HG03045 (cell line): ENCODE measurements around the gene NPW.

ENCODE experiments used
- ATAC-seq: cut with Tn5 transposase; IDR thresholded peaks from one replicate; pipeline ENCODE4 v1.9.1; 2021; ENCODE audit warnings: mild to moderate bottlenecking, moderate library complexity; ENCODE audit not compliant: unreplicated experiment

Gene NPW

DNA sequence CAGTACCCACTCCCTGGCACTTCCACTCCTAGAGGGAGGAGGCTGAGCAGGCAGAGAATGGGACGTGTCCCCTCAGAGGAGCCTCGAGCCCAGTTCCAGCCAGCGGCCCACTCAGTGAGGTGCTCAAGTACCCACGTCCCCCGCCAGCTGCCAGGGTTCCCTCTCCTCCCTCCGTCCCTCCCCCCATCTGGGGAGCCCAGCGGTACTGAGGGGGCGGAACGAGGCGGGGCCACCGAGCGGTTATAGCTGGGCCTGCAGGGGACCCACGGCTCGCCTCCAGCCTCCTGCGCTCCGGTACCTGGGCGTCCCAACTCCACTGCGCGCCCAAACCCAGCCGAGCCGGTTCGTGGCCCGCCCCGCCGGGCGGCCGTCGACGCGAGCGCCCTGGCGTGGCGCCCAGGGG is at the start of gene NPW:
Gene NPW (plus strand): TSS at position 268 of the 403 bp plus-strand sequence.
- no peak for ATAC-seq

DNA sequence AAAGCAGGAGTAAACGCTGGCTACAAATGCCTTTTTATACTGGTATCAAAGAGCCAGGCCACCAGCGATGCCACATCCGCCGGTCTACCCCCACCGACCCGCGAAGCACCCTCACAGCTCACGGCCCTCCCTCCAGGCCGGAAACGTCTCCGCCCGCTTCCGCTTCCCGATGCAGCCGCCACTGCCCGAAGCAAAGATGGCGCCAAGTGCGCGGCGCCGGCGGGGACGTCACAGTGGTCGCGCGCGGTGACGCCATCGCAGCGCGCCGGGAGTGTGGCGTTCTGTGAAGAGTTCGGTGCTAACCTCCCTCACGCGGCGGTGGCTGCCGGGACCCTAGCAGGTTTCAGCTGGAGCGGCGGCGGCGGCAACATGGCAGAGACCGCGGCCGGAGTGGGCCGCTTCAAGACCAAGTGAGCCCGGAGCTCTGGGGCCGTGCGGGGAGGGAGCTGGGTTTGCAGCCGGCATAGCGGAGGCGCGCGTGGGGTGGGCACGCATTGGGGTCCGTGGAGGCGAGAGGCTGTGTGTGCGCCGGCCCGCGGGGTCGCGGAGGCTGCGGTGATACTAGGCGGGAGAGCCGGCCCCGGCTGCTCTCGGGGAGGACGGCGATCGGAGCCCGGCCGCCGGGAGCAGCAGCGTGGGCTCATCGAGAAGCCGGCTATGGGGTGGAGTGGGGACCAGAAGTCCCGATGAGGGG is 47.6 kb upstream of the NPW start, which contains the start of gene TBL3:
Gene TBL3 (plus strand): TSS at position 258 of the 694 bp plus-strand sequence. CDS start 112 bp downstream, at position 370.
- ATAC-seq = peak; percentile 74

DNA sequence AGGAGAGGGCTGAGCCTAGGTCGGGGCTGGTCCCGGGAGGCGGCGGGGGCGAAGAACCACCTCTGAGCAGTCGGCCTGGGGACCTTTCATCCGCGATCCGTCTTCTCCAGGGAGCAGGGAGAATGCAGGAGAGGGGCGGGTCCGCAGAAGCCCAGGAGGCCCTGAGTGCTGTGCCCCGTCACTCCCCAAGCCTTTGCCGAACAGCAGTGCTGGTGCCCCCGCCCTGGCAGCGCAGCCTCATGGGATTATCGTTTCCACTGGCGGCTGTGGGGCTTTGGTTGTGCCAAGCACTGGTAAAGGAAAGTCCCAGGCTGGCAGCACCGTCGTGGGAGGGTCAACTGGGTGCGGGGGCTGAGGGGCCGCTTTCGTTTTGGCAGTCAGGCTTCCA is 47.1 kb upstream of the NPW start:
- ATAC-seq = no peak

DNA sequence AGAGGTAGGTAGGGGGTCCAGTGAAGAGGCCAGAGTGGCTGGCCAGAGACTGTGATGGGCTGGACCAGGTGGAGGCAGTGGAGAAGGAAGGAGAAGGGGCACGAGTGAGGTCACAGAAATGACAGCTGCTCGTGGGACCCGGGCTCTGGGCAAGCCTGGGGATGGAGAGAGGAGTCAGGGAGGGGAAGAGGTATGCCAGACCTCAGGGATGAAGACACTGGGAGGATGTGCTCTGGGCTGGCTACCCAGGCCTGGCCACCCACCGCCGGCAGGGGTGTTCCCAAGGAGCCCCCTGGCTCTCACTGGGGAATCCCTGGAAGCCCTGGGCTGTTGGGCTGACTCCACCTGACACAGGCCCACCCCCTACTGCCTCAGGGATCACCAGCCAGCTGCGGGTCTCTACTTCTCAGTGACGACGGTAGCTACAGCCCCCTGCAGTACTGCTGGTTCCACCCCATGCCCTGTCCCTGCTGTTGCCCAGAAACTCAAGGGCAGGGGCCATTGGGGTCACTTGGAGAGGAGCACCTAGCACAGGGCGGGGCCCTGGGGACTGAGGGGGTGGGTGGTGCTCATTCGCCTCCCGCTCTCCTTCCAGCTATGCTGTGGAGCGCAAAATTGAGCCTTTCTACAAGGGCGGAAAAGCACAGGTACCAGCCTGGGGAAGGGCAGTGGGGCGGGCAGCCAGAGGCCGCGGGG is 46.0 kb upstream of the NPW start:
- ATAC-seq = no peak

DNA sequence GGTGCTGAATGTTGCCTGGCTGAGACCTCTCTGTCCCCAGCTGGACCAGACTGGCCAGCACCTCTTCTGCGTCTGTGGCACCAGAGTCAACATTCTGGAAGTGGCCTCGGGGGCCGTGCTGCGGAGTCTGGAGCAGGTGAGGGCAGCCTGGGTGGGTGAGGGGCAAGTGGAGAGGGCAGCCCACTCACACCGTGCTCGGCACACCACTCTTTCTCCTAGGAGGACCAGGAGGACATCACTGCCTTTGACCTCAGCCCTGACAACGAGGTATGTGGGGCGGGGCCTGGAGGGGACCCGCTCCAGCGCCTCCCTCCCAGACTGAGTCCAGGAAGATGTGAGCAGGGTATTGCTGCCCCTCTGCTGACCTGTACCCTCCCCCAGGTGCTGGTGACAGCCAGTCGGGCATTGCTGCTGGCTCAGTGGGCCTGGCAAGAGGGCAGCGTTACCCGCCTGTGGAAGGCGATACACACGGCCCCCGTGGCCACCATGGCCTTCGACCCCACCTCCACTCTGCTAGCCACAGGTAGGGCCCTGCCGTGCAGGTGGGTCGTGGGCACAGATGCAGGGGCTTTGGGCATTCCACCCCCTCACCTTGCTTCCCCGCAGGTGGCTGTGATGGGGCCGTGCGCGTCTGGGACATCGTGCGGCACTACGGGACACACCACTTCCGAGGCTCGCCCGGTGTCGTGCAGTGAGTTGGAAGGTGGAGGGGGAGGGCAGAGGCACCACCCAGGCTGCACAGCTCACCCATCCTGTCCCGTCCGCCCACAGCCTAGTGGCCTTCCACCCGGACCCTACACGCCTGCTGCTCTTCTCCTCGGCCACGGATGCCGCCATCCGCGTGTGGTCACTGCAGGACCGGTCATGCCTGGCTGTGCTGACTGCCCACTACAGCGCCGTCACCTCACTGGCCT is 45.2 kb upstream of the NPW start:
- ATAC-seq = no peak

DNA sequence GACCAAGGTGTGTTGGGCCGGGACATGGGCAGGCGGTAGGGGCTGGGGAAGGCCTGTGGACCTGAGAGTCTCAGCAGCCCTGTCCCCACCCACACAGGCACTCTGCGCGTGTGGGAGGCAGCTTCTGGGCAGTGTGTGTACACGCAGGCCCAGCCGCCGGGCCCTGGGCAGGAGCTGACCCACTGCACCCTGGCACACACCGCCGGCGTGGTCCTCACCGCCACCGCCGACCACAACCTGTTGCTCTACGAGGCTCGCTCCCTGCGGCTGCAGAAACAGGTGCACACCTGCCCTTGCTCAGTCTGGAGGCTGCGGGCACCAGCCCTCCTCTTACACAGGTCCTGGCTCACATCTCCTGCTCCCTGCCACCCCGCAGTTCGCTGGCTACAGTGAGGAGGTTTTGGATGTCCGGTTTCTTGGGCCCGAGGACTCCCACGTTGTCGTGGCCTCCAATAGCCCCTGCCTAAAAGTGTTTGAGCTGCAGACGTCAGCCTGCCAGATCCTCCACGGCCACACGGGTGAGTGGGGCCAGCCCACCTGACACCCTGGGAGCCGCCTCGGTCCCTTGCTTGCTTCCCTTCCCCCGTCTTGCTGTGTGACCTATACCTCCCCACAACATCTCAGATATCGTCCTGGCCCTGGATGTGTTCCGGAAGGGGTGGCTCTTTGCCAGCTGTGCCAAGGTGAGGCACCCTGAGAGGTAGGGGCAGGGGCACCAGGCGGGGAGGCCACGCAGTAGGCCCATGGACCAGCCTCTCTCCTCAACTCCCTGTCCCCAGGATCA is 44.0 kb upstream of the NPW start:
- ATAC-seq = no peak

DNA sequence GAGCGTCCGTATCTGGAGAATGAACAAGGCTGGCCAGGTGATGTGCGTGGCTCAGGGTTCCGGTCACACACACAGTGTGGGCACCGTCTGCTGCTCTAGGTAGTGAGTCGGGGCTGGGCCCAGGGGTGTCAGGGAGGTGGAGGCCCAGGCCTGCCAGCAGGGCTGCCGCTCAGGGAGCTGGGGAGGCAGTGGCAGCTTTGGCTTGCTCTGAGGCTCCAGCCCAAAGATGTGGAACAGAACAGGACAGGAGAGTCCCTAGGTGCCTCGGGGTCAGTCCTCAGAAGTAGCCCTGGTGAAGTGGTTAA is 43.4 kb upstream of the NPW start:
- no peak for ATAC-seq

DNA sequence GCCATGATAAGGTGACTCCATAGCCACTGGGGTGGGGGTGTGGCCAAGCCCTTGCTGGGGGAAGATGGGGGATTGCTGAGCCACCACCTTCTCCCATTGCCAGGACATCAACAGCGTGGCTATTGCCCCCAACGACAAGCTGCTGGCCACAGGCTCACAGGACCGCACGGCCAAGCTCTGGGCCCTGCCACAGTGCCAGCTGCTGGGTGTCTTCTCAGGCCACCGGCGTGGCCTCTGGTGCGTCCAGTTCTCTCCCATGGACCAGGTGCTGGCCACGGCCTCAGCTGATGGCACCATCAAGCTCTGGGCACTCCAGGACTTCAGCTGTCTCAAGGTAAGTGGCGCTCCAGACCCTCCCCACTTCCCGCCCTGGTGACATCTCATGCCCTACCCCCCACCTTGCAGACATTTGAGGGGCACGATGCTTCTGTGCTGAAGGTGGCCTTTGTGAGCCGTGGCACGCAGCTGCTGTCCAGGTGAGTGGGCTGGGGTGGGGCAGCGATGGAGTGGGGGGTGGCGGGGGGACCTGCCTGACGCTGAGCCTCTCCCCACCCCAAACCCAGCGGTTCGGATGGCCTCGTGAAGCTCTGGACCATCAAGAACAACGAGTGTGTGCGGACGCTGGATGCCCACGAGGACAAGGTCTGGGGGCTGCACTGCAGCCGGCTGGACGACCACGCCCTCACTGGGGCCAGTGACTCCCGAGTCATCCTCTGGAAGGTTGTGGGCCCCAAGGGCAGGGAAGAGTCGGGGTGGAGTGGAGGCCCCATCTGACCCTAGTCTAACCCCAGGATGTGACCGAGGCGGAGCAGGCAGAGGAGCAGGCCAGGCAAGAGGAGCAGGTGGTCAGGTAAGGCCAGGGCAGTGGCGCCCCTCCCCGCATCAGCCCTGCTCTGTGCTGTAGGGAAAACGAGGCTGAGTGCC is 42.4 kb upstream of the NPW start:
- ATAC-seq = no peak

DNA sequence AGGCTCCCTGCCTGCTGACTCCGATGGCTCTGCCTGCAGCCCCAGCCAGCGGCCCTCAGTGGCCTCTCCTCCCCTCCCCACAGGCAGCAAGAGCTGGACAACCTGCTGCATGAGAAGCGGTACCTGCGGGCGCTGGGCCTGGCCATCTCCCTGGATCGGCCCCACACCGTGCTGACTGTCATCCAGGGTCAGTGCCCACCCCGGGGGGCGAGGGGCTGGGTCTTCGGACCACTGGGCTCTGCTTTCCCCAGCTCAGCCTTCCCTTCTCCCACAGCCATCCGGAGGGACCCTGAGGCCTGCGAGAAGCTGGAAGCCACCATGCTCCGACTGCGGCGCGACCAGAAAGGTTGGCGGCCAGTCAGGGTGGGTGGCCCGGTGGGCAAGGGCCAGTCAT is 41.7 kb upstream of the NPW start:
- ATAC-seq = no peak

DNA sequence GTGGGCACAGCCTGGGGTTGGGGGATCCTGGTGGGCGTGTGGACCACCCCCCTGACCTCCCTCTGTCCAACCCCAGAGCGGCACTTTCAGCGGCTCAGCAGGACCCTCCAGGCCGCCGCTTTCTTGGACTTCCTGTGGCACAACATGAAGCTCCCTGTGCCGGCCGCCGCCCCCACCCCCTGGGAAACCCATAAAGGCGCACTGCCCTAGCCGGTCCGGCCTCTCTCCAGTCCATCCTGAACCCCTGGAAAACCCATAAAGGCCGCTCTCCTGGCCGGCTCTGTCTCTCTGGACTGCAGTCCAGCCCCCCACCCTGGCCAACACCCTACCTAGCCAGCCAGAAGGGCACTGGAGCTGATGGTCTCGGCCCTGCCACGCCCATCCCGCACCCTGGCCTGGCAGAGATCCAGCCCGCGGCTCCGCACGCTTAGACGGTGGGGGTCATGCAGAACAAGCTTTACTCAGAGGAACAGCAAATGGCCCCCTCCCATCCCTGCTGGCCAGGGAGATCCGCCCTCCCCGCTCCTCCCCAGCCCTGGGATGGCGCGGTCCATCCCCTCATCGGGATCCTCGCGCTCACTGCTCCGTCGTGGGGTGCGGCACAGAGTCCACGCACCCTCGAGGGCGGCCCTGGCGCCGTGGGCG is 41.0 kb upstream of the NPW start:
- no peak for ATAC-seq

DNA sequence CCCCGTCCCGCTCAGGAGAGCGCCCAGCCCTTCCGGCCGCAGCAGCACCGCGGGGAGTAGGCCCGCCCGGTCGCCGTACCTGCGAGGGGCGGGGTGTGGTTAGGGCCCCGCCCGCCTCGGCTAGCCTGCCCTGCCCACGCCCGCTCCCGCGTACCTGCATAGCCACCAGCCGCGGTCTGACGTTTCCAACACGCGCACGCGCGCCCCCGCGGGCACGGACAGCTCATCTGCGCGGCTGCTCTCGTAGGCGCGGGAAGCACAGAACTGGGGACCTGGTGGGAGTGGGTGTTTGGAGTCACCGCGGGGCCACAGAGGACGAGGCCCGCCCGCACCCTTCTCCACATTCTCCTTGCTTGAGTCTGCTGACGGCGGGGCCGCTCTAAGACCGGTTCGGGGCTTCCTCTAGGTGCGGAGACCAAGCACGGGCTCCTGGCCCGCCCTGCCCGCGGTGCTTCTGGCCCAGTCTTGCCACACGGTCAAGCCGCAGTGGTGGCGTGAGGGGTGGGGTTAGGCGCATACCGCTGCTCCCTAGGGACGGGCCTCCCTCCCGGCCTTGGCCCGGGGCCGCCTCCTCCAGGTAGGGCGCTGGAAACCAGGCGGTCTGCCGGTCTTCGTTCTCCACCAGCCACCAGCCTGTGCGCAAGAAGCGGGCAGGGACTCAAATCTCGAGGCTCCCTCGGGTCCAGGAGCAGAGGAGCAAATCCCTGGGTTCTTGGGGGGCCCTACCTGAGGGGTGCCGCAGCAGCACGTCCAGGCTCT is 40.1 kb upstream of the NPW start:
- no peak for ATAC-seq

DNA sequence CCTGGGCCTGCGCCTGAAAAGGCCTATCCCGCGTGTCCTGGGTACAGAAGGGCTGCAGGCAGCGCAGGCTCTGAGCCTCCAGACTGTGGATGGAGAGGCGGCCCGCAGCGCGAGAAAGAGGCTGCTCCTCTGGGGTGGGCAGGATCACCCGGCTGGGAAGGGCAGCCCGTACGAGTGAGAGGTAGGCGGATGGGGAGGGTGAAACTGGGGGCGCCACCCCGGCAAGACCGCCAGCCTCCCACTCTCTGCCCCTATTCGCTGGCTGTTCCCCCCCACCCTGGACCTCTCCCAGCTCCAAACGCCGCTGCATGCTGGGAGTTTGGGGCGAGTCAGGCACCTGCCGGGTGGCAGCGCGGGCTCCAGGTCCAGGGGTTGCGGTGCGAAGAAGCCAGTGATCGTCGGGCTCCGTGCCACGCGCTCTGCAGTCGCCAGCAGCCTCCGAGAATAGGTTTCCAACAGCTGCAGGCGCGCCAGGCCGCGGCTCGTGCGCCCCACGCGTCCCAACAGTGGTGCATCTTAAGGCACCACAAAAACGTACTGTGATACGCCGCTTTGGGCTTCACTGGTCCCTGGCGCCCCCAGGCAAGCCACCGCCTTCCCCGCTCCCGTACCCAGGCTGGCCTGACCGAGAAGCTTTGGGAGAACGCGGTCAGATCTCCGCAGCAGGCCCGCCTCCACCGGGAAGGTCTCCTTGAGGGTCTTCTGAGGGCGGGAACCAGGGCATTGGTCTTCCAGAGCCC is 39.4 kb upstream of the NPW start:
- ATAC-seq = no peak

DNA sequence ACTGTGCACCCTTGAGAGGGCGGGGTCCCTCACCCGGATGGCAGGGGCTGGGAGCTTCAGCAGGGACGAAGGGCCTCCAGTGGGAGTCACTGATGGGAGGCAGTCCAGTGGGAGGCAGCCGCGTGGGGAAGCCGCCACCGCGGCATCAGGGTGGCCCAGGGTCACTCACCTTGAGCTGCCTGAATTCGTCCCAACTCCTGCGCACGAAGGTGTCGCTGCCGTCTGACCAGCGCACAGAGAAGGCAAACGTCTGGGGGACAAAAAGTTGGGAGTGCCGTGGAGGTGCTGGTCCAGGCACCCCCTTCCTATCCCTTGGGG is 38.9 kb upstream of the NPW start:
- no peak for ATAC-seq

DNA sequence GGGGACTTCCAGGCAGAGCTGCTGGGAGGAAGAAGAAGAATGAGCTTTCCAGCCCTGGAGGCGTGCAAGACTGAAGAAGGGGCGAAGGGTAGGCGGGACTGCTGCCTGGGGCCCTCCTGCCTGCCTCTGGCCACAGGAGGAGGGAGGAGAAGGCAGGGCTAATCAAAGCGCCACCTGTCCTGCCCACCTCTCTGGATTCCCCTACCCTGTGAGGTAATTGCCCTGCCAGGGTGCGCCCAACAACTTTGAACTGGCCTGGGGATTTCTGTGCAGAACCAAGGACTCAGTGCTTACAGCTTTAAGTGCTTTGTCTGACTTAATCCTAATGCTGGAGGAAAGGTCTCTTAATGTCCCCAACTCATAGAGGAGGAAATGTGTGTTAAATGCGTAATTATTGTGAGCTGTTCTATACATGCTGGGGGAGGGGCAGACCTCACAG is 38.2 kb upstream of the NPW start, which contains the start of gene NOXO1:
Gene NOXO1 (minus strand): TSS at position 72 of the 439 bp plus-strand sequence. CDS start 290 bp downstream, outside the sequence.
- ATAC-seq = no peak

DNA sequence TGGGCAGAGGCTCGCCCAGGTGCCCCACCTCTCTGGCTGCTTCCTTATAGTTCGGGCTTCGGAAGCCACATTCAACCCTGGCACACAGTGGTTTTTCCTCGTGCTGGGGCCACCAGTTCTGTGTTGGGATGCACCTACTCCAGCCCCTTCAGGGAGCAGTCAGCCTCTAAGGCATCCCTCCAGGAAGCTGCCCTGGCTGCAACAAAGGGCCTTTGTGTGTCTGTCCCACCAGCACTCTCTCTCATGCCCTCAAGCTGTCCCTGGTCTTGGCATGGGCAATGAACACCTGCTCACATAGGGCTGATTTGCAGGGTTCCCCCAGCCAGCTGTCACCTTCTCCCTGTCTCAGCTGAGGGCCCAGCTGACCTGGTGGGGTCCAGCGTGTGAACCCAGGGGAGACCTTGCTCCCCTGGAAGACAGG is 37.6 kb upstream of the NPW start:
- no peak for ATAC-seq

DNA sequence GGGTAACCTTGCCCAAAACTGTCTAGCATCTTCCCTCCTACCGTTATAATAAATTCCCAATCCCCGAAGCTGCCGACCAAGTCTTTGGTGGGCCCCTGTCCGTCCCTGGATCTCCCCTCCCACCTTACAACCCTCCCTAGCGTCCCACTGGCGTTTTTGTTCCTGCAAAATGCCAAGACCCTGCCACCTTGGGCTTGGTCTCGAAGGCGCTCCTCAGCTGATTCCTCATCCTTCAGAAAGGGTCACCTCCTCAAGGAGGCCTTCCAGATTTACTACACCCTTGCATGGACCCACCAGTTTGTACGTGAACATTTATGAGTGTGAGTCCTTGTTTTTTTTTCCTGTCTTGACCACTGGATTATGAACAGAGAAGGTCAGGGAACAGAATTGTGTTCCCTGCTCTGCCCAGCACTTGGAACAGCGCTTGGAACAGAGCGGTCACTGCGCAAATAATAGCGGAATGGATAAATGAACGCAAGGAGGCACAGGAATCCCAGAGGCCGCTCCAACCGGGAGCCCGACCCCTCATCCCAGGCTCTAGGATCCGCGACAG is 36.5 kb upstream of the NPW start:
- no peak for ATAC-seq

DNA sequence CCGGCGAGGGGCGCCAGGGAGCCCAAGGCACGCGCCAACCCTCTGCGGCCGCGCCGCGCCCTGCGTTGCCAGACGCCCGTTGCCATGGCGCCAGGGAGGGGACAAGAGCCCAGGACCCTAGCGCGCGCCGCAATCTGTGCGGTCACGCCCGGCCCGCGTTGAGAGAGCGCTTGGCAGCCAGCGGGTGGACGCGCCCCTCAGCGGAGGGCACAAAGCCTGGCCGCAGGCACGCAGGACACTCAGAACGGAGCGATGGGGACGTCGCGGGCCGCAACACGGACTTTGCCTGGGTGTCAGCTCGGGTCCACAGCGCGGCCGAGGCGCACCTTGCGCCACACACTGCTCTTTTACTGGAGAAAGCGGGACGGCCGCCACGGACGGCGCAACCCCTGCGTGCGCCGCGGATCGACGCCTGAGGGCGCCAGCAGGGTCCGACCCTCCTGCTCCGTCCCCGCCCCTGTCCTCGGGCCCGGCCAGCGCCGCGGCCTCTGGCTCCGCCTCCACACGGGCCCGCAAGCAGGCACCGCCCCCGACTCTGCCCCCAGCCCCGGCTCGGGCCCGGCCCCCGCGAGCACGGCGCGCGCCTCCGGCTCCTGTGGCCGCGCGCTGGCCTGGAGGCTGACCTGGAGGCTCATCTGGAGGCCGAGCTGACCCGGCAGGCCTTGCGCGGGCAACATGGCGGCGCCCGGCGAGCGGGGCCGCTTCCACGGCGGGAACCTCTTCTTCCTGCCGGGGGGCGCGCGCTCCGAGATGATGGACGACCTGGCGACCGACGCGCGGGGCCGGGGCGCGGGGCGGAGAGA is 35.8 kb upstream of the NPW start, which contains the start of gene GFER:
Gene GFER (plus strand): TSS at position 650 of the 803 bp plus-strand sequence. CDS start 26 bp downstream, at position 676.
- peak; percentile 77 for ATAC-seq
